Vagina (tissue), 2 donors: ENCODE results near the gene STK10. TPM values are rescaled to one million over a fixed set of nuclear protein-coding genes. Genes with fewer than 3 reads are reported as not detected.

Experiments
- DNase-seq, 2 donors: peaks; one replicate each; pipeline ENCODE4 v3.0.0-alpha.2; 2017; ENCODE audit errors: extremely low spot score in 2 of 2
- H3K27ac ChIP-seq: fragments of 200-600 bp; sonication (generic); one replicate; pipeline ENCODE4 v1.5.1; 2019
- H3K27me3 ChIP-seq: fragments of 200-600 bp; sonication (generic); one replicate; pipeline ENCODE4 v1.5.1; 2019
- H3K36me3 ChIP-seq, 2 donors: fragments of 200-600 bp; sonication (generic); one replicate each; pipeline ENCODE4 v1.5.1; 2017 to 2019
- H3K4me1 ChIP-seq: fragments of 200-600 bp; sonication (generic); one replicate; pipeline ENCODE4 v1.5.1; 2019
- H3K4me3 ChIP-seq, 2 donors: fragments of 200-600 bp; sonication (generic); 1 replicate in 1 of 2; 2 replicates in 1 of 2; pipeline ENCODE4 v1.5.1; 2016 to 2019
- H3K9me3 ChIP-seq: fragments of 200-600 bp; sonication (generic); one replicate; pipeline ENCODE4 v1.5.1; 2019
- CTCF ChIP-seq, 3 experiments: fragments of 450-650 bp in 2 of 3; fragments of 200-600 bp in 1 of 3; sonication (generic) in 1 of 3; IDR thresholded peaks; one replicate each; pipeline ENCODE4 v1.5.1; 2017 to 2019; ENCODE audit warnings: antibody characterized with exemption in 3 of 3, mild to moderate bottlenecking in 2 of 3, moderate library complexity in 2 of 3
- POLR2A ChIP-seq, 2 donors: fragments of 450-650 bp; IDR thresholded peaks; one replicate each; pipeline ENCODE4 v1.6.1; 2017; ENCODE audit warnings: antibody characterized with exemption in 2 of 2, mild to moderate bottlenecking in 2 of 2, moderate library complexity in 2 of 2
- POLR2AphosphoS5 ChIP-seq, 2 donors: sonication (generic); formaldehyde crosslinking; IDR thresholded peaks; one replicate each; pipeline ENCODE4 v1.9.0; 2017; ENCODE audit warnings: antibody characterized with exemption in 2 of 2, mild to moderate bottlenecking in 2 of 2, low read depth in 1 of 2; ENCODE audit not compliant: insufficient read depth in 1 of 2
- intact Hi-C: fragments of 100-400 bp; cut with DNase I; formaldehyde crosslinking; loops from one replicate; pipeline ENCODE4 v1.15.1; 2023
- total RNA-seq: library from RNA; depleted of rRNA; stranded (reverse); fragments of >200 nt; gene quantifications from one replicate; pipeline ENCODE4 v1.2.3, GENCODE V29; 2016

STK10 gene
- total RNA-seq, 1 donor from 2014 or later = 33.9 TPM

- Histone ChIP-seq H3K36me3 (peaks cover 0 to 15% of the 10 kb centered on the region in 2 donors), H3K4me1 (no peaks in the 10 kb centered on the region), H3K27me3 (no peaks in the 10 kb centered on the region), H3K9me3 (no peaks in the 10 kb centered on the region), H3K27ac (no peak overlapping the region), H3K4me3 (no peak overlapping the region)
- no peak for TF ChIP-seq POLR2AphosphoS5 (IDR thresholded peaks at IDR 0.05; ENCODE audit: insufficient read depth in 1 of 2, low read depth in 1 of 2)
- TF ChIP-seq CTCF (IDR thresholded peaks at IDR 0.05) = no peak
- TF ChIP-seq POLR2A (IDR thresholded peaks at IDR 0.05) = no peak
- intact Hi-C loops = no loop called here
- no peak for DNase-seq
These were observed 123.7 kb downstream of the STK10 start for GRCh38 chr5:172064358-172064757.

GRCh38 chr5:172063463-172064235 lies 124.4 kb downstream of the STK10 start:
- Histone ChIP-seq H3K9me3 (no peaks in the 10 kb centered on the region), H3K27ac (no peak overlapping the region), H3K4me3 (no peak overlapping the region), H3K36me3 (peaks cover 0 to 15% of the 10 kb centered on the region in 2 donors), H3K4me1 (no peaks in the 10 kb centered on the region), H3K27me3 (no peaks in the 10 kb centered on the region)
- TF ChIP-seq POLR2A (IDR thresholded peaks at IDR 0.05) (no peak), POLR2AphosphoS5 (IDR thresholded peaks at IDR 0.05; ENCODE audit: insufficient read depth in 1 of 2, low read depth in 1 of 2) (no peak), CTCF (IDR thresholded peaks at IDR 0.05) (no peak)
- no peak for DNase-seq
- intact Hi-C loops = no loop called here

- Histone ChIP-seq H3K4me3 (no peak overlapping the region), H3K4me1 (no peaks in the 10 kb centered on the region), H3K36me3 (peaks cover 0 to 22% of the 10 kb centered on the region in 2 donors), H3K27me3 (no peaks in the 10 kb centered on the region), H3K9me3 (no peaks in the 10 kb centered on the region), H3K27ac (no peak overlapping the region)
- TF ChIP-seq POLR2A (IDR thresholded peaks at IDR 0.05) (no peak), CTCF (IDR thresholded peaks at IDR 0.05) (peak in 2 of 3 experiments; percentile 16 to 55)
- intact Hi-C loops = no loop called here
- DNase-seq = no peak
These were observed 128.3 kb downstream of the STK10 start for GRCh38 chr5:172059661-172060100.

GRCh38 chr5:172058088-172058487 lies 129.9 kb downstream of the STK10 start:
- TF ChIP-seq CTCF (IDR thresholded peaks at IDR 0.05) (no peak), POLR2A (IDR thresholded peaks at IDR 0.05) (no peak), POLR2AphosphoS5 (IDR thresholded peaks at IDR 0.05; ENCODE audit: insufficient read depth in 1 of 2, low read depth in 1 of 2) (no peak)
- peaks cover 0 to 18% of the 10 kb centered on the region in 2 donors for H3K36me3 ChIP-seq

GRCh38 chr5:172055996-172056395 lies 132.0 kb downstream of the STK10 start:
- TF ChIP-seq CTCF (IDR thresholded peaks at IDR 0.05) (no peak), POLR2AphosphoS5 (IDR thresholded peaks at IDR 0.05; ENCODE audit: insufficient read depth in 1 of 2, low read depth in 1 of 2) (no peak), POLR2A (IDR thresholded peaks at IDR 0.05) (no peak)
- Histone ChIP-seq H3K27ac (no peak overlapping the region), H3K9me3 (no peaks in the 10 kb centered on the region), H3K36me3 (peaks cover 0 to 23% of the 10 kb centered on the region in 2 donors), H3K4me3 (no peak overlapping the region), H3K27me3 (no peaks in the 10 kb centered on the region), H3K4me1 (no peaks in the 10 kb centered on the region)
- DNase-seq = no peak
- intact Hi-C loops = no loop called here

More at GRCh38 chr5:172058088-172058487, 129.9 kb downstream of the STK10 start:
- Histone ChIP-seq H3K27ac (no peak overlapping the region), H3K4me1 (no peaks in the 10 kb centered on the region), H3K9me3 (no peaks in the 10 kb centered on the region), H3K27me3 (no peaks in the 10 kb centered on the region), H3K4me3 (no peak overlapping the region)
- DNase-seq = no peak
- intact Hi-C loops = no loop called here
